Progenitor cell of endocrine pancreas (in vitro differentiated cells): ENCODE data around the gene NKAIN2. TPM values are rescaled to one million over a fixed set of nuclear protein-coding genes. Genes with fewer than 3 reads are reported as not detected.
"Not testable (repeated sequence)": the region's sequence is repeated elsewhere in the genome, so short reads cannot be mapped to it uniquely, and the experiment has no call there.

Experiments used
- DNase-seq: peaks from one replicate; pipeline ENCODE4 v3.0.0; 2021; ENCODE audit warnings: low spot score; ENCODE audit not compliant: unreplicated experiment
- H3K27ac Mint-ChIP-seq: 2 replicates; pipeline ENCODE4 v1.8.0; 2021; ENCODE audit warnings: mild to moderate bottlenecking, moderate library complexity, mixed read lengths
- H3K27me3 Mint-ChIP-seq: 2 replicates; pipeline ENCODE4 v1.8.0; 2021; ENCODE audit warnings: mixed read lengths
- H3K36me3 Mint-ChIP-seq: 2 replicates; pipeline ENCODE4 v1.8.0; 2022; ENCODE audit warnings: mixed read lengths; ENCODE audit not compliant: insufficient read depth
- H3K4me1 Mint-ChIP-seq: 2 replicates; pipeline ENCODE4 v1.8.0; 2021; ENCODE audit warnings: low read depth, mixed read lengths
- H3K4me3 Mint-ChIP-seq: 2 replicates; pipeline ENCODE4 v1.8.0; 2021; ENCODE audit warnings: low read depth, mild to moderate bottlenecking, moderate library complexity, mixed read lengths
- H3K9me3 Mint-ChIP-seq: 2 replicates; pipeline ENCODE4 v1.8.0; 2021; ENCODE audit warnings: low read depth, mixed read lengths
- total RNA-seq: library from RNA; stranded (reverse); gene quantifications from 2 replicates; pipeline ENCODE4 v1.2.1, GENCODE V29; 2021
- TF ChIP-seq, protein P1 (sequence below): fragments of 200-600 bp; sonication (generic); IDR thresholded peaks from one replicate; pipeline ENCODE4 v1.5.0; 2021; ENCODE audit warnings: antibody characterized with exemption, mild to moderate bottlenecking; ENCODE audit not compliant: unreplicated experiment

The NKAIN2 gene
- total RNA-seq, 1 donor from 2014 or later: 2.5 TPM

DNA sequence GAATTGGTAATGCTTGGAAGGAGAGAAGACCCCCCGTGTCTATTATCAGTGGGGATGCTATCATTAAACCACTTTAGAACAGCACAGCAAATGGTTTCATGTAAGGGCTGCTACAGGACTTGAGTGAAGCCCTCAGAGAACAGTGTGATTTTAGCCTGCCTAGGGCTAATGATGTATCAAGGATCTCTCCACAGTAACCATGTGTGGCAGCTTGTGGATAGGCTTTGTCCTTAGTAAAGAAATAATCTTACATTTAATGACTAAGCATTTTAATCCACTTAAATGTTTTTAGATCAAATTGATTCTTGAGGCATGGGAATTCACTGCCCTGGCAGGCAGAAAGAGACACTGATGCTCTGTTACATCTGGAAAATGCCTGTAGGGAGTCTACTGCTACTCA lies 495.1 kb downstream of the NKAIN2 start:
- DNase-seq: no peak
- peaks cover 9% of the 10 kb centered on the region for H3K9me3 Mint-ChIP-seq
- peaks cover 3% of the 10 kb centered on the region for H3K4me1 Mint-ChIP-seq
- H3K36me3 Mint-ChIP-seq: peaks cover 2% of the 10 kb centered on the region
- TF ChIP-seq, protein P1, sequence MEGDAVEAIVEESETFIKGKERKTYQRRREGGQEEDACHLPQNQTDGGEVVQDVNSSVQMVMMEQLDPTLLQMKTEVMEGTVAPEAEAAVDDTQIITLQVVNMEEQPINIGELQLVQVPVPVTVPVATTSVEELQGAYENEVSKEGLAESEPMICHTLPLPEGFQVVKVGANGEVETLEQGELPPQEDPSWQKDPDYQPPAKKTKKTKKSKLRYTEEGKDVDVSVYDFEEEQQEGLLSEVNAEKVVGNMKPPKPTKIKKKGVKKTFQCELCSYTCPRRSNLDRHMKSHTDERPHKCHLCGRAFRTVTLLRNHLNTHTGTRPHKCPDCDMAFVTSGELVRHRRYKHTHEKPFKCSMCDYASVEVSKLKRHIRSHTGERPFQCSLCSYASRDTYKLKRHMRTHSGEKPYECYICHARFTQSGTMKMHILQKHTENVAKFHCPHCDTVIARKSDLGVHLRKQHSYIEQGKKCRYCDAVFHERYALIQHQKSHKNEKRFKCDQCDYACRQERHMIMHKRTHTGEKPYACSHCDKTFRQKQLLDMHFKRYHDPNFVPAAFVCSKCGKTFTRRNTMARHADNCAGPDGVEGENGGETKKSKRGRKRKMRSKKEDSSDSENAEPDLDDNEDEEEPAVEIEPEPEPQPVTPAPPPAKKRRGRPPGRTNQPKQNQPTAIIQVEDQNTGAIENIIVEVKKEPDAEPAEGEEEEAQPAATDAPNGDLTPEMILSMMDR: no peak
- H3K27me3 Mint-ChIP-seq: no peaks in the 10 kb centered on the region
- H3K4me3 Mint-ChIP-seq: no peak overlapping the region
- no peak overlapping the region for H3K27ac Mint-ChIP-seq

DNA sequence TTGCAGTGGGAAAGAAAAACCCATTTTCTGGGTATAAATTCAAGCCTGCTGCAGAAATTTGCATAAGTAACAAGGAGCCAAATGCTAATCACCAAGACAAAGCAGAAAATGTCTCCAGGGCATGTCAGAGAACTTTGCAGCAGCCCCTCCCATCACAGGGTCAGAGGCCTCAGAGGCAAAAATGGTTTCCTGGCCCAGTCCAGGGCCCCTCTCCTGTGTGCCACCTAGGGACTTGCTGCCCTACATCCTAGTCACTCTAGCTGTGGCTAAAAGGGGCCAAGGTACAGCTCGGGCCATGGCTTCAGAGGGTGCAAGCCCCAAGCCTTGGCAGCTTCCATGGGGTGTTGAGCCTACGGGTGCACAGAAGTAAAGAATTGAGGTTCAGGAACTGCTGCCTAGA lies 497.2 kb downstream of the NKAIN2 start:
- not testable (repeated sequence) for H3K4me1 Mint-ChIP-seq, H3K36me3 Mint-ChIP-seq, H3K9me3 Mint-ChIP-seq, DNase-seq, H3K4me3 Mint-ChIP-seq, H3K27me3 Mint-ChIP-seq, H3K27ac Mint-ChIP-seq

DNA sequence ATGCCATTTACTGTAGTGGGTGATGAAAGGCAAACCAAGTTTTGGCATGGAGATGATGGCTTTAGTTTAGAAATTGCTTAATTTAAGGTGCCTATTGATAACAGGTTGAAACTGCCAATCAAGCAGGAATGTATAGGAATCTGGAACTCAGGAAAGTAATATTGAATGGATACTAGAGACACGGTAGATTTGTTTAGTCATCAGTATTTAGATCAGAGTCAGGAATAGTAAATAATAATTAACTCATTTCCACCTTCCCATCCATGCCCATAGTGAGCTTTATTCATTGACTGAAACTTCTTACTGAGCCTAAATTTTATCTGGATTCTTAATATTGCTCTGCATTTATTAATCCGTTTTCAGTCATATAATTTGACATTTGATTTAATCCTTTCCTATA lies 500.3 kb downstream of the NKAIN2 start:
- Mint-ChIP-seq H3K27me3 (no peaks in the 10 kb centered on the region), H3K36me3 (peaks cover 2% of the 10 kb centered on the region), H3K9me3 (peaks cover 9% of the 10 kb centered on the region), H3K27ac (no peak overlapping the region), H3K4me3 (no peak overlapping the region), H3K4me1 (peaks cover 3% of the 10 kb centered on the region)
- no peak for DNase-seq
- TF ChIP-seq, protein P1: no peak

DNA sequence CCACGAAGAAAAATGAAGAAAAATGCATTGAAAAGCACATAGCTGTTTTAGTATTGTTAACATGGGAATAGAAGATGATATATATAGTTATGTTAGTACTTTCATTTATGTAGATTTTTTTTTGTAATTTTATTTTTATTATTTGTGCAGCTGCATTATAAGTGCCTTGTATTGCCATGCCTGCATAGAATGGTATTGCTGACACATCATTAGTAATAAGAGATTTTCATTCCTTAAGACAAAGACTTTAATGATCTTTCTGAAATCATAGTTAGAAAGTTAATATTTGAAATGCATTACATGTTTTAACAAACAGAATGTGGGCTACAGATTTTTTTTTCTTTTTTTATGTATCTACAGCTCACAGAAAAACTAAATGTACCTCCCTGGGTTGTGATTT lies 506.5 kb downstream of the NKAIN2 start:
- Mint-ChIP-seq H3K27ac (no peak overlapping the region), H3K4me1 (no peaks in the 10 kb centered on the region), H3K27me3 (no peaks in the 10 kb centered on the region), H3K36me3 (no peaks in the 10 kb centered on the region), H3K9me3 (no peaks in the 10 kb centered on the region), H3K4me3 (no peak overlapping the region)
- no peak for DNase-seq
- TF ChIP-seq, protein P1: no peak

DNA sequence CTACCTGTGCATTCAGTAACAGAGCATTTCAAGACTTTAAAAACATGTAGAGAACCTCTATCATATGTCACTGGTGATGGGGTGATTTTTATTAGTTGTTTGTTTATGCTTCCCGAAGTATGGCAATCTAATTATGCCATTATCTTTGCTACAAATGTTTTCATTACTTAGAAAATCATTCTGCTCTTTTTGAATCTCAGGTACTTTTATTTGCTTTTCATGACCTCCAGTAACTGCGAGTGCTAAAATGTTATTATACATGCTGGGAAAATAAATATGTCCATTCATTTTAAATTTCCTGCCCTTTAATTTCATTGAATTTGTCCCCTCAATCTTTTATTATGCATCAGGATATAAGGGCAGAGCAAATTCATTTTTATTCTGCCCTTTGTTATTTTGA lies 515.7 kb downstream of the NKAIN2 start:
- Mint-ChIP-seq H3K9me3 (no peaks in the 10 kb centered on the region), H3K27me3 (no peaks in the 10 kb centered on the region), H3K27ac (no peak overlapping the region), H3K4me1 (no peaks in the 10 kb centered on the region), H3K4me3 (no peak overlapping the region), H3K36me3 (no peaks in the 10 kb centered on the region)
- no peak for DNase-seq
- TF ChIP-seq, protein P1: no peak

DNA sequence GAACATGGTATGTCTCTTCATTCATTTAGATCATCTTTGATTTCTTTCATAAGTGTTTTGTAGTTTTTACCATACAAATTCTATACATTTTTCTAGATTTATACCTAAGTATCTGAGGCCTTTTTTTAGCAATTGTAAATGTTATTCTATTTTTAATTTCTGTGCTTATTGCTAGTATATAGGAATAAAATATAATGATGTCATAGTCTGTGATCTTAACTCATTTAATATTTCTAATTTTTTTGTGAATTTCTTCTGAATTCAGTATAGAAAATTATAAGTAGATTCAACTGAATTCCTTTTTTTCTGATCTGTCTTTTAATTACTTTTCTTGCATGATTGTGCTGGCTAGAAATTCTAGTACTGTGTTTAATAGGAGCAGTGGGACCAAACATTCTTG lies 520.6 kb downstream of the NKAIN2 start:
- DNase-seq: no peak
- Mint-ChIP-seq H3K27ac (no peak overlapping the region), H3K36me3 (no peaks in the 10 kb centered on the region), H3K4me3 (no peak overlapping the region), H3K27me3 (no peaks in the 10 kb centered on the region), H3K9me3 (no peaks in the 10 kb centered on the region), H3K4me1 (no peaks in the 10 kb centered on the region)
- TF ChIP-seq, protein P1: no peak
